Cardiac muscle cell (in vitro differentiated cells and primary cell): ENCODE measurements around the gene ALOX12. TPM values are rescaled to one million over a fixed set of nuclear protein-coding genes. Genes with fewer than 3 reads are reported as not detected.
A peak's percentile ranks its signal among the peaks of the same experiment; 100 is the strongest.
"Not testable (repeated sequence)": the region's sequence is repeated elsewhere in the genome, so short reads cannot be mapped to it uniquely, and the experiment has no call there.

Source experiments
- DNase-seq, 2 donors: peaks; one replicate each; pipeline versions ENCODE4 v3.0.0 to v3.0.0-alpha.2; 2010 to 2017; ENCODE audit warnings: low read depth in 1 of 2, low spot score in 1 of 2
- H3K27ac ChIP-seq: fragments of 200-600 bp; sonication (generic); 2 replicates; pipeline ENCODE4 v1.5.1; 2016
- H3K27me3 ChIP-seq: fragments of 200-600 bp; sonication (generic); 2 replicates; pipeline ENCODE4 v1.6.0; 2016; ENCODE audit warnings: control low read depth
- H3K36me3 ChIP-seq: fragments of 200-600 bp; sonication (generic); 2 replicates; pipeline ENCODE4 v1.5.1; 2016; ENCODE audit warnings: control low read depth
- H3K4me1 ChIP-seq: fragments of 200-600 bp; sonication (generic); 2 replicates; pipeline ENCODE4 v1.8.1; 2017; ENCODE audit warnings: low read depth, mild to moderate bottlenecking, mixed run types
- H3K4me3 ChIP-seq: fragments of 200-600 bp; sonication (generic); 2 replicates; pipeline ENCODE4 v1.5.1; 2016; ENCODE audit warnings: mild to moderate bottlenecking
- H3K9me3 ChIP-seq: fragments of 200-600 bp; sonication (generic); 2 replicates; pipeline ENCODE4 v1.5.1; 2017; ENCODE audit warnings: low read depth, mild to moderate bottlenecking, control low read depth
- CTCF ChIP-seq: IDR thresholded peaks from 2 replicates; pipeline ENCODE4 v1.5.1; 2012; ENCODE audit warnings: low read depth, mild to moderate bottlenecking, low read length
- polyA plus RNA-seq: library from polyadenylated mRNA; unstranded; fragments of >200 nt; fragmentation: Nextera tagmentation; extraction: Ambion mirVana; gene quantifications from 2 replicates; pipeline ENCODE4 v1.2.1, GENCODE V29; 2016
- total RNA-seq: library from RNA; depleted of rRNA; stranded (reverse); fragments of >200 nt; gene quantifications from 2 replicates; pipeline ENCODE4 v1.2.3, GENCODE V29; 2016

Gene ALOX12
- total RNA-seq (0.85 and 1.7 TPM in 2 replicates), polyA plus RNA-seq (2.5 and 5.0 TPM in 2 replicates)

- Histone ChIP-seq H3K4me1 (peaks cover 17% of the 10 kb centered on the region), H3K36me3 (no peaks in the 10 kb centered on the region), H3K27me3 (peaks cover 8% of the 10 kb centered on the region), H3K27ac (no peak within 1 kb of the TSS), H3K9me3 (no peaks in the 10 kb centered on the region), H3K4me3 (peak within 1 kb of the TSS; percentile 0)
- TF ChIP-seq CTCF, result no peak
- peak; percentile 32 to 38 for DNase-seq
Observed at GRCh38 chr17:6995500-6996255, at the start of gene ALOX12. Gene ALOX12 (plus strand): TSS chr17:6996049. CDS start chr17:6996118, 69 bp downstream.

- TF ChIP-seq CTCF, result no peak
- no peaks in the 10 kb centered on the region for H3K4me1 ChIP-seq
Observed at GRCh38 chr17:6947745-6948144, 48.1 kb upstream of the ALOX12 start.

GRCh38 chr17:6948562-6948961, 47.3 kb upstream of the ALOX12 start:
- Histone ChIP-seq H3K4me1 (no peaks in the 10 kb centered on the region), H3K36me3 (no peaks in the 10 kb centered on the region), H3K4me3 (no peak overlapping the region), H3K27ac (no peak overlapping the region), H3K9me3 (no peaks in the 10 kb centered on the region), H3K27me3 (no peaks in the 10 kb centered on the region)
- TF ChIP-seq CTCF, result no peak
- no peak for DNase-seq

More at GRCh38 chr17:6947745-6948144, 48.1 kb upstream of the ALOX12 start:
- no peaks in the 10 kb centered on the region for H3K36me3 ChIP-seq
- H3K9me3 ChIP-seq, result no peaks in the 10 kb centered on the region
- DNase-seq, result no peak
- H3K27me3 ChIP-seq, result no peaks in the 10 kb centered on the region
- H3K27ac ChIP-seq, result no peak overlapping the region
- H3K4me3 ChIP-seq, result no peak overlapping the region

GRCh38 chr17:6948976-6949375, 46.9 kb upstream of the ALOX12 start:
- Histone ChIP-seq H3K4me1 (no peaks in the 10 kb centered on the region), H3K36me3 (no peaks in the 10 kb centered on the region), H3K4me3 (no peak overlapping the region), H3K27me3 (no peaks in the 10 kb centered on the region), H3K9me3 (no peaks in the 10 kb centered on the region), H3K27ac (no peak overlapping the region)
- no peak for DNase-seq
- no peak for TF ChIP-seq CTCF

GRCh38 chr17:6950938-6951337, 44.9 kb upstream of the ALOX12 start:
- not testable (repeated sequence) for H3K36me3 ChIP-seq, H3K27ac ChIP-seq, H3K9me3 ChIP-seq, H3K4me3 ChIP-seq, H3K4me1 ChIP-seq, DNase-seq, H3K27me3 ChIP-seq

GRCh38 chr17:6953689-6954088, 42.2 kb upstream of the ALOX12 start:
- DNase-seq, result no peak
- H3K36me3 ChIP-seq, result no peaks in the 10 kb centered on the region
- no peaks in the 10 kb centered on the region for H3K27me3 ChIP-seq
- TF ChIP-seq CTCF, result no peak
- H3K4me1 ChIP-seq, result no peaks in the 10 kb centered on the region
- no peak overlapping the region for H3K4me3 ChIP-seq
- H3K27ac ChIP-seq, result no peak overlapping the region
- H3K9me3 ChIP-seq, result no peaks in the 10 kb centered on the region
